ENCODE measurements around the gene ARSA.
"Not testable (repeated sequence)": the region's sequence is repeated elsewhere in the genome, so short reads cannot be mapped to it uniquely, and the experiment has no call there.

Gene ARSA

GRCh38 chr22:50656122-50657070 lies 28.4 kb upstream of the ARSA start:
- in situ Hi-C loops (cut with MboI; ENCODE audit: low sequenced_read_pairs): no loop called here

GRCh38 chr22:50654664-50655063 lies 26.7 kb upstream of the ARSA start:
- in situ Hi-C loops (cut with MboI; ENCODE audit: low sequenced_read_pairs): not testable (repeated sequence)

GRCh38 chr22:50653256-50653655 lies 25.3 kb upstream of the ARSA start:
- in situ Hi-C loops (cut with MboI; ENCODE audit: low sequenced_read_pairs): no loop called here

GRCh38 chr22:50643821-50644101 lies 15.8 kb upstream of the ARSA start:
- in situ Hi-C loops (cut with MboI; ENCODE audit: low sequenced_read_pairs): not testable (repeated sequence)

GRCh38 chr22:50643021-50643820 lies 15.3 kb upstream of the ARSA start:
- in situ Hi-C loops (cut with MboI; ENCODE audit: low sequenced_read_pairs): not testable (repeated sequence)

- in situ Hi-C loops (cut with MboI; ENCODE audit: low sequenced_read_pairs): no loop called here
Measured at GRCh38 chr22:50641696-50642607, 14.0 kb upstream of the ARSA start.

GRCh38 chr22:50640857-50641647 lies 13.1 kb upstream of the ARSA start:
- in situ Hi-C loops (cut with MboI; ENCODE audit: low sequenced_read_pairs): no loop called here

GRCh38 chr22:50640296-50640695 lies 12.3 kb upstream of the ARSA start:
- in situ Hi-C loops (cut with MboI; ENCODE audit: low sequenced_read_pairs): not testable (repeated sequence)

- in situ Hi-C loops (cut with MboI; ENCODE audit: low sequenced_read_pairs): no loop called here
Measured at GRCh38 chr22:50635591-50635990, 7.6 kb upstream of the ARSA start.

- in situ Hi-C loops (cut with MboI; ENCODE audit: low sequenced_read_pairs): no loop called here
Measured at GRCh38 chr22:50633771-50634170, 5.8 kb upstream of the ARSA start.

GRCh38 chr22:50633086-50633485 lies 5.1 kb upstream of the ARSA start:
- in situ Hi-C loops (cut with MboI; ENCODE audit: low sequenced_read_pairs): no loop called here

GRCh38 chr22:50630376-50630775 lies 2.4 kb upstream of the ARSA start:
- in situ Hi-C loops (cut with MboI; ENCODE audit: low sequenced_read_pairs): no loop called here

- in situ Hi-C loops (cut with MboI; ENCODE audit: low sequenced_read_pairs): no loop called here
Measured at GRCh38 chr22:50628543-50629134, 687 bp upstream of the ARSA start.

GRCh38 chr22:50626850-50627641 lies 906 bp downstream of the ARSA start:
- in situ Hi-C loops (cut with MboI; ENCODE audit: low sequenced_read_pairs): no loop called here

GRCh38 chr22:50626314-50626849 lies 1.6 kb downstream of the ARSA start:
- in situ Hi-C loops (cut with MboI; ENCODE audit: low sequenced_read_pairs): no loop called here

GRCh38 chr22:50625568-50626313 lies 2.2 kb downstream of the ARSA start:
- in situ Hi-C loops (cut with MboI; ENCODE audit: low sequenced_read_pairs): no loop called here

GRCh38 chr22:50625131-50625567 lies 2.8 kb downstream of the ARSA start:
- in situ Hi-C loops (cut with MboI; ENCODE audit: low sequenced_read_pairs): no loop called here
